HG03520 (cell line): ENCODE results near the gene CHSY3.
"Not testable (repeated sequence)": the region's sequence is repeated elsewhere in the genome, so short reads cannot be mapped to it uniquely, and the experiment has no call there.

ENCODE experiments used
- ATAC-seq: cut with Tn5 transposase; IDR thresholded peaks from one replicate; pipeline ENCODE4 v1.9.1; 2021; ENCODE audit warnings: mild to moderate bottlenecking, moderate library complexity; ENCODE audit not compliant: unreplicated experiment

The CHSY3 gene

GRCh38 chr5:130141659-130142320 lies 237.5 kb downstream of the CHSY3 start:
- peak; percentile 81 for ATAC-seq

DNA sequence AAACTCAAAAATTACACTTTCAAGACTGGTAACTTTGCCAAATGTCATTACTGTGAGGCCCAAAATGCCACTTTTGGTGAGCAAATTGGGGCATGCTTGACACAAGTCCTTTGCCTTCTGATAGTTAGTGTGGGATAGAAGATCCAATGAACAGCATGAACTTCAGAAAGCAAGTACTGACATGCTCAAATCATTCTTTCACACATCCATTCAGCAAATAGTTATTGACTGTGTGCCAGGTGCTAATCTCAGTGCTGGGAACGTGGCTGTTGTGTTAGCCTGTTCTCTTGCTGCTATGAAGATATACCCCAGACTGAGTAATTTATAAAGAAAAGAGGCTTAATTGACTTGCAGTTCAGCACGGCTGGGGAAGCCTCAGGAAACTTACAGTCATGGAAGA lies 247.0 kb downstream of the CHSY3 start:
- no peak for ATAC-seq

GRCh38 chr5:130155345-130156011 lies 251.2 kb downstream of the CHSY3 start:
- no peak for ATAC-seq

DNA sequence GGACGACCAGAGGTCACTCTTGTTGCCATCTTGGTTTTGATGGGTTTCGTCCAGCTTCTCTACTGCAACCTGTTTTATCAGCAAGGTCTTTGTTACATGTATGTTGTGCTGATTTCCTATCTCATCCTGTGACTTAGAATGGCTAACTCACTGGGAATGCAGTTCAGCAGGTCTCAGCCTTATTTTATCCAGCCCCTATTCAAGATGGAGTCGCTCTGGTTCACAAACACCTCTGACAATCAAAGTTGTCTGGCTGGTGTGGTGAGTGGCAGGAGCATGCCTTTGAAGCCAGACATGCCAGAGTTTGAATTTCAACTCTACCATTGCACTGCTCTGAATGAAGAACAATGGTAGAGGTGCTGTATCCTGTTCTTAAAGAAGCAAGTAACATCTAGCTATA lies 253.8 kb downstream of the CHSY3 start:
- no peak for ATAC-seq

DNA sequence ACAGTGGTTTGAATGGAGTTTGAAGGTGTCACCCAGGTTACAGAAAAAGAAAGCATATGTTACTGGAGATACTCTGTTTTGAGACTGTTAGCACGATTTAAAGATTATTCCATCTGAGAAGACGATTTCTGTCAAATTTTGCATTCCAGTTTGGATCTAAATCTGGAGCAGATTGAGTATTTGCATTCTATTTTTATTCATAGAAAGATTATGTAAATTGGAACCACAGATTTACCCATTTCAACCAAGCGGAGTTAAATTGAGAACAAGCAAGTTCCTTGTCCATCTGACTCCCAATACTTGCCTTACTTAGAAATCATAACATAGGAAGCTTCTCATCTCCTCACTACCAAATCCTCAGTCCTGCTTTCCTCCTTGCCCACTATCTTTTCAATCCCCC lies 255.7 kb downstream of the CHSY3 start:
- ATAC-seq: no peak

DNA sequence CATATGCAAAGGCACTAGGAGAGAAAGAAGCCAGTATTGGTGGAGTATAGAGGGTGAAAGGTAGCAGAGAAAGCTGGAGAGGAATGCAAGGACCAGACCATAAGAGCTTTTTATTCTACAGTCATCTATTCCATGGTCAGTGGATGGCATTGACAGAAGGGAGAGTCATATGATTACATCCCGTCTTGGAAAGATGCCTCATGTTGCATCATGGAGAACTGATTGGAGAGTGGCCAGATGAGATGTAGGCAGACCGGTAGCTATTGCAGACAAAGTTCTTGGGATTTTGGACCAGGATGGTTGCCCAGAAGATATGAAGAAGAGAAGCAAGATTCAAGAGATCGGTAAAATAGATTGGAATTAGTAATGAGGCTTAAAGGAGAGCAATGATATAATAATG lies 260.7 kb downstream of the CHSY3 start:
- no peak for ATAC-seq

DNA sequence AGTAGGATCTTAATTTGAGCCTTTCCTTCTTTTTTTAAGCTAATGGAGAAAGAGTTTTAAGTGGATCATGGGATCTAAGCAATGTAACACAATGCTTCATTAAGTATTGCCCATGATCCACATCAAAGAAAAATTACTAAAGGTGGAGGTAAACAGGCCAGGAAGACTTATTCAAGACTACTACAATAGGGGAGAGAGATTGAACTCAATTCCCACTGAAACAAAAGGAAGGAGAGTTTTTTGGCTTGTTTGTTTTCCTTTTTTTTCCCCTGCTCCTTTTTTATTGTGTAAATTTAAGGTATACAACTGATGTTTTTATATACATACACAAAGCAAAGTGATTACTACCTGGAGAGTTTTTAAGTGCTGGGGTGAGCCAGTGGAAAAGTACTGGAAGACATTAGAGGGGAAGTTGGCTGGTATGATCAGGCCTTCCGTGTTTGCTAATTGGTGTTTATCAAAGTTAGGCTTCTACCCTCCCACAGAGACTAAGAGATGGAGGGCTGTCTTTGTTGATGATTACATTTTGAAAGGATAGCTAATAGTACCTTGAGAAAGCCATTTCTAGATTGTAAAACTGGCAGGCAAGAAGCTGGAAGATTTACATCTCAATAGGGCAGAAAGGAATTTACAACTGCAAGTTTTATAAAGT lies 262.7 kb downstream of the CHSY3 start:
- ATAC-seq: no peak

DNA sequence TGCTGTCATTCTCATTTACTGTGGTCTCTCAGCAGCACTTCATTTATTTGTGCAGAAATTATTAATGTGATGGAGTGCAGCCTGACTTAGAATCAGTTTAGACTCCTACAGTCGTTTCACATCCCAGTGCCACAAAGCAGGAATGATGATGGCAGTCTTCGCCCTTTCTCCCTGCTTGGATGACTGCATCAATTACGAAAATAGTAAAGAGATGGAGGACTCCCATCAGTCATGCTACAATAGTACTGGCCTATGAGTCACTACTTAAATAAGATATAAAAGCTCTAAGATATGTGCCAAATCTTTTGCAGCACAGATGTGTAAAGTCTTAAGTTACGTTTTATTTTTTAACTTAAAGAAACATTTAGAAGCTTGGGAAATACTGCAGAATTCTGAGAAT lies 263.9 kb downstream of the CHSY3 start:
- ATAC-seq: no peak

DNA sequence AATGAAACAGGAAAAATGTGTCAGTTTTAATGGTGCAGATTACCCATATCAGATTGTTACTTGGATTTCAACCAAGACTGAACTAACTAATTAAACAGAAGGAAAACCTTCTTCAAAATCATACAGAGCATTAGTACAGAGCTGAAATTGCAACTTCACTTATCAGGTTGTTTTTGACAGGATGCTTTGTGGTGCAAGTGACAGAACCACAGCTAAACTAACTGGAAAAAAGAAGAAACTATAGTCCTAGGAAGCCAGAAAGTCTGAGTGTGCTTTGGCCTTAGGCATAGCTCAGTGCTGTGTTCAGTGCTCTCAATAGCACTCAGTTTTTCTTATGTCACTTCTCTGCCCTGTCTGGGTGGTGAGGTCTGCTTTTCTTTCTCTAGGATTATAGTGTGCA lies 267.4 kb downstream of the CHSY3 start:
- ATAC-seq: no peak

GRCh38 chr5:130183115-130183514 lies 278.9 kb downstream of the CHSY3 start:
- no peak for ATAC-seq

- no peak for ATAC-seq
These were observed 285.7 kb downstream of the CHSY3 start for GRCh38 chr5:130189961-130190360.

DNA sequence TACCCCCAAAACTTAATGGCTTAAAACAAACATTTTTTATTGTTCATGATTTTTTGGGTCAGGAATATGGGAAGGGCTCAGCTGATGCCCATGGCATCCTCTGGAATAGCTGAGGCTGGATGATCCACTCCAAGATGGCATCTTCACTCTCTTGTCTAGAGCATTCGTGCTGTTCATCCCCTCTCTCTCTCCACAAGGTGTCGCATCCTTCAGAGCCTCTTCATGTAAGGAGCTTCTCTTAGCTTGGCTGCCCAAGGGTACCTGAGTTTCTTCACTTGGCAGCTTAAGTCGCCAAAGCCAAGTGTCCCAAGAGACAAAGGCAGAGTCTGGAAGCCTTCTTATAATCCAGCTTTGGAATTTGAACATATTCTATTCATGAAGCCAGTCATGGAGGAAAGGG lies 294.7 kb downstream of the CHSY3 start:
- ATAC-seq: peak; percentile 73

GRCh38 chr5:130206686-130207085 lies 302.4 kb downstream of the CHSY3 start:
- ATAC-seq: no peak

GRCh38 chr5:130213607-130214006 lies 309.3 kb downstream of the CHSY3 start:
- no peak for ATAC-seq

- ATAC-seq: no peak
These were observed 312.0 kb downstream of the CHSY3 start for GRCh38 chr5:130216286-130216685.

GRCh38 chr5:130222573-130222972 lies 318.3 kb downstream of the CHSY3 start:
- no peak for ATAC-seq

GRCh38 chr5:130226556-130226955 lies 322.3 kb downstream of the CHSY3 start:
- not testable (repeated sequence) for ATAC-seq

- no peak for ATAC-seq
These were observed 323.4 kb downstream of the CHSY3 start for GRCh38 chr5:130227699-130228098.

DNA sequence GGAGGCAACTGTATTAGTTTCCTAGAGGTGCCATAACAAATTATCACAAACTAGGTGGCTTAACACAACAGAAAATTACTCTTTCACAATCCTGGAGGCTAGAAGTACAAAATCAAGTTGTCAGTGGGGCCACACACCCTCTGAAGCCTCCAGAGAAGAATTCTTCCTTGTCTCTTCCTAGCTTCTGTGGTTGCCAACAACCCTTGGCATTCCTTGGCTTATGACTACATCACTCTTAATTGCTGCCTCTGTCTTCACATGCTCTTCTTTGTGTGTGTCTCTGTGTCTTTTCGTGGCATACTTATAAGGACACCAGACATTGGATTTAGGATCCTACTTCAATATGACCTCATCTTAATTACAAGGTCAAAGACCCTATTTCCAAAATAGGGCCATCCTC lies 327.5 kb downstream of the CHSY3 start:
- no peak for ATAC-seq

DNA sequence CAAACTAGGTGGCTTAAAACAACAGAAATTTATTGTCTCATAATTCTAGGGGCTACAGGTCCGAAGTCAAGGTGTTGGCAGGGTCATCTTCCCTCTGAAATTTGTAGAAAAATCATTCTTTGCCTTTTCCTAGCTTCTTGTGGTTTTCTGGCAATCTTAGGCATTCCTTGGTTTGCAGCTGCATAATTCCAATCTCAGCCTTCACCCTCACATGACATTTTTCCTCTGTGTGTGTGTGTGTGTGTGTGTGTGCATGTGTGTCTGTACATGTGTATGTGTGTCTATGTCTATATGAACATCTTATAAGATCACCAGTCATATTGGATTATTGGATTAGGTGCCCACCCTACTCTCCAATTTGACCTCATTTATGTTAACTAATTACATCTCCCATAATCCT lies 330.6 kb downstream of the CHSY3 start:
- no peak for ATAC-seq
